ENCODE results near the gene PRSS53.

Gene PRSS53

DNA sequence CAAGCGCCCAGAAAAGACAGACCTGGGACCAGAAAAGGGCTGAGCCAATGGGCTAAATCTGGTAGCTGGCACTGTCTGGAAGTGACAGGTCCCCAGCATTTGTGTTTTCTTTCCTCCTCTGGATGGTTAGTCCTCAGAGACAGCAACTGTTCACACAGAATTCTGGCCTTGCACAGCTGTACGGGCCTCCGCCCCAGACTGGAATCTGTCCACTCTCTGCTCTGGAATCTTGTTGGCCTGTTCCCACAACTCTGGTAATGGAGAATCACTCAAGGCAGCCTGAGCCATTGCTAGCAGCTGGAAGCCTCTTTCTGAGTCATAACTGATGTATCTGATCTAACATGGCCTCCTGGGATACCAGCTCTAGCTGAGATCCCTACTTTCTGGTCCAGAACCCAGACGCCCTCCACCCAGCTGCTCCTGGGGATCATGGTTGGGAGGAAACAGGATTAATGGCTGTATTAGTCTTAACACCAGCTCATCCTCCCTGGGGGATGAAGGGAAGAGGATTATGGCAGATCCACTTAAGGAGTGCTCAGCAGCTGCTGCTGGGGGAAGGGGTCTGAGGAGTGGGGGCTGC, 23.8 kb downstream of the PRSS53 start:
- Histone ChIP-seq H3K4me2 (ENCODE audit: insufficient read depth, low read length) (no peak overlapping the region), H3K27me3 (ENCODE audit: insufficient read depth, low read length, poor library complexity) (no peaks in the 10 kb centered on the region), H3K36me3 (ENCODE audit: insufficient read depth, low read length) (peaks cover 39% of the 10 kb centered on the region), H3K79me2 (ENCODE audit: insufficient read depth, low read length) (peaks cover 51% of the 10 kb centered on the region), H3K9ac (ENCODE audit: low read depth, low read length) (no peak overlapping the region), H4K20me1 (ENCODE audit: insufficient read depth, low read length) (peaks cover 25% of the 10 kb centered on the region), H3K27ac (ENCODE audit: low read length) (no peak overlapping the region), H3K4me1 (ENCODE audit: insufficient read depth, low read length) (no peaks in the 10 kb centered on the region; the same call in 1 of the 2 replicates), H3K9me3 (ENCODE audit: insufficient read depth, low read length, severe bottlenecking) (no peaks in the 10 kb centered on the region), H3K4me3 (ENCODE audit: low read depth in 1 of 2, low read length in 2 of 2) (no peak overlapping the region), H2AFZ (ENCODE audit: low read depth, low read length) (no peak overlapping the region)
- DNase-seq (no peak), ATAC-seq (ENCODE audit: insufficient read depth, low read depth) (no peak)
- no peak for TF ChIP-seq EZH2 (IDR thresholded peaks at IDR 0.05; ENCODE audit: borderline replicate concordance, low read depth, low read length, severe bottlenecking)
- TF ChIP-seq, protein P1, sequence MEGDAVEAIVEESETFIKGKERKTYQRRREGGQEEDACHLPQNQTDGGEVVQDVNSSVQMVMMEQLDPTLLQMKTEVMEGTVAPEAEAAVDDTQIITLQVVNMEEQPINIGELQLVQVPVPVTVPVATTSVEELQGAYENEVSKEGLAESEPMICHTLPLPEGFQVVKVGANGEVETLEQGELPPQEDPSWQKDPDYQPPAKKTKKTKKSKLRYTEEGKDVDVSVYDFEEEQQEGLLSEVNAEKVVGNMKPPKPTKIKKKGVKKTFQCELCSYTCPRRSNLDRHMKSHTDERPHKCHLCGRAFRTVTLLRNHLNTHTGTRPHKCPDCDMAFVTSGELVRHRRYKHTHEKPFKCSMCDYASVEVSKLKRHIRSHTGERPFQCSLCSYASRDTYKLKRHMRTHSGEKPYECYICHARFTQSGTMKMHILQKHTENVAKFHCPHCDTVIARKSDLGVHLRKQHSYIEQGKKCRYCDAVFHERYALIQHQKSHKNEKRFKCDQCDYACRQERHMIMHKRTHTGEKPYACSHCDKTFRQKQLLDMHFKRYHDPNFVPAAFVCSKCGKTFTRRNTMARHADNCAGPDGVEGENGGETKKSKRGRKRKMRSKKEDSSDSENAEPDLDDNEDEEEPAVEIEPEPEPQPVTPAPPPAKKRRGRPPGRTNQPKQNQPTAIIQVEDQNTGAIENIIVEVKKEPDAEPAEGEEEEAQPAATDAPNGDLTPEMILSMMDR (IDR thresholded peaks at IDR 0.05; ENCODE audit: borderline replicate concordance, extremely low read depth, low read length, poor library complexity, severe bottlenecking): no peak

DNA sequence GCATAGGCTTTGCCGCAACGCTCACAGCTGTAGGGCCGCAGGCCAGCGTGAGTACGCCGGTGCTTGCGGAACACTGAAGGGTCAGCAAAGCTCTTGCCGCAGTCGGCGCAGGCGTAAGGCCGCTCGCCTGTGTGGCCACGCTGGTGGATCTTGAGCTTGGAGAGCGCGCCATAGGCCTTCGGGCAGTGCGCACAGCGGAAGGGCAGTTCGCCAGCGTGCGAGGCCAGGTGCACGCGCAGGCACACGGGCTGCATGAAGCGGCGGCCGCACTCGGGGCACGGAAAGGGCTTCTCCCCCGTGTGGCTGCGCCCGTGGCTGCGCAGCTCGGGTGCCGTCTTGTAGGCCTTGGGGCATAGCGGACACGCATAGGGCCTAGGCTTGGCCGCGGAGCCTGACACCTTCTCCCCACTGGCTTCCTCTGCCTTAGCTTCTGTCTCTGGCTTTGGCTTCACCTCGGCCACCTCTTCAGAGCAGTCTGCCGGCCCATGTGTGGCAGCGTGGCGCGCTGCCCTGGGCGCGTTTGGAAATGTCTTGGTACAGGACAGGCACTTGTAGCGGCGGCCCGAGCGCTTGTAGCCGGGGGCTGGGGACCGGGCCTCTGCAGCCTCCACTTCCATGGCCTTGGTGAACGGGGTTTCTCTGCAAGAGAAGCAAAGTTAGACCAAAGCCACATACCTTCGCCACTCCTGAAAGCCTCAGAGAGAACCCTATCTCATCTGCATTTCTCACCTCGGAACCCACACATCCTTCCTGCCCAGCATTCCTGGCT, 24.7 kb downstream of the PRSS53 start:
- Histone ChIP-seq H3K4me3 (ENCODE audit: low read depth in 1 of 2, low read length in 2 of 2) (no peak overlapping the region), H3K36me3 (ENCODE audit: insufficient read depth, low read length) (peaks cover 39% of the 10 kb centered on the region), H4K20me1 (ENCODE audit: insufficient read depth, low read length) (peaks cover 25% of the 10 kb centered on the region), H2AFZ (ENCODE audit: low read depth, low read length) (no peak overlapping the region), H3K27me3 (ENCODE audit: insufficient read depth, low read length, poor library complexity) (no peaks in the 10 kb centered on the region), H3K4me1 (ENCODE audit: insufficient read depth, low read length) (no peaks in the 10 kb centered on the region; the same call in 1 of the 2 replicates), H3K4me2 (ENCODE audit: insufficient read depth, low read length) (no peak overlapping the region), H3K9ac (ENCODE audit: low read depth, low read length) (no peak overlapping the region), H3K9me3 (ENCODE audit: insufficient read depth, low read length, severe bottlenecking) (no peaks in the 10 kb centered on the region), H3K79me2 (ENCODE audit: insufficient read depth, low read length) (peaks cover 46% of the 10 kb centered on the region), H3K27ac (ENCODE audit: low read length) (no peak overlapping the region)
- DNase-seq (no peak), ATAC-seq (ENCODE audit: insufficient read depth, low read depth) (no peak)
- TF ChIP-seq EZH2 (IDR thresholded peaks at IDR 0.05; ENCODE audit: borderline replicate concordance, low read depth, low read length, severe bottlenecking): no peak
- TF ChIP-seq, protein P1 (IDR thresholded peaks at IDR 0.05; ENCODE audit: borderline replicate concordance, extremely low read depth, low read length, poor library complexity, severe bottlenecking): no peak

DNA sequence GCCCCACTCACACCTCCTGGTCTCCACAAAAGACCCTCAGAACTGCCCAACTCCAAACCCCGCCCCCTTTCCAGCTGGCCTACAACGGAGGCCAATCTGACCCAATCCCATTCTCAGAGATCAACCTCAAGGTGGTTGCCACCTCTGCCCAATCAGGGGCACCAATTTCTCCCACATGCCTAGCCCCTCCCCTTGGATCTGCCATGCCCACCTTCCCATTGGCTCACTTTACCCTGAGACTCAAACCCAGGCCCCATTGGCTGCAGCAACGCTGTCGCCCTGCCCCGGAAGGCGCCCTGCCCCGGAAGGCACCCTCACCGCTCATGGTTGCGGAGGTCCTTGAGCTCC, 25.3 kb downstream of the PRSS53 start:
- TF ChIP-seq EZH2 (IDR thresholded peaks at IDR 0.05; ENCODE audit: borderline replicate concordance, low read depth, low read length, severe bottlenecking): no peak
- TF ChIP-seq, protein P1 (IDR thresholded peaks at IDR 0.05; ENCODE audit: borderline replicate concordance, extremely low read depth, low read length, poor library complexity, severe bottlenecking): no peak
- H2AFZ ChIP-seq (ENCODE audit: low read depth, low read length): no peak overlapping the region

More for the DNA sequence above, 25.3 kb downstream of the PRSS53 start:
- Histone ChIP-seq H3K36me3 (ENCODE audit: insufficient read depth, low read length) (peaks cover 39% of the 10 kb centered on the region), H3K4me2 (ENCODE audit: insufficient read depth, low read length) (no peak overlapping the region), H3K27ac (ENCODE audit: low read length) (no peak overlapping the region), H3K79me2 (ENCODE audit: insufficient read depth, low read length) (peaks cover 41% of the 10 kb centered on the region), H3K9me3 (ENCODE audit: insufficient read depth, low read length, severe bottlenecking) (no peaks in the 10 kb centered on the region), H3K4me1 (ENCODE audit: insufficient read depth, low read length) (no peaks in the 10 kb centered on the region; the same call in 1 of the 2 replicates), H3K4me3 (ENCODE audit: low read depth in 1 of 2, low read length in 2 of 2) (no peak overlapping the region), H3K9ac (ENCODE audit: low read depth, low read length) (no peak overlapping the region), H4K20me1 (ENCODE audit: insufficient read depth, low read length) (peaks cover 25% of the 10 kb centered on the region), H3K27me3 (ENCODE audit: insufficient read depth, low read length, poor library complexity) (no peaks in the 10 kb centered on the region)
- DNase-seq (no peak), ATAC-seq (ENCODE audit: insufficient read depth, low read depth) (no peak)
